HepG2 (cell line): ENCODE measurements around the gene PXK. TPM values are rescaled to one million over a fixed set of nuclear protein-coding genes. Genes with fewer than 3 reads are reported as not detected.

Source experiments
- ATM ChIP-seq: fragments of 450-650 bp; IDR thresholded peaks from 2 replicates; pipeline ENCODE4 v1.7.1; 2017; ENCODE audit warnings: mild to moderate bottlenecking, borderline replicate concordance
- CREBL2 ChIP-seq: sonication (generic); formaldehyde crosslinking; IDR thresholded peaks from 2 replicates; pipeline ENCODE4 v1.8.1; 2023; ENCODE audit warnings: missing genetic modification reagents, mild to moderate bottlenecking, borderline replicate concordance
- ESRRA ChIP-seq: sonication (generic); formaldehyde crosslinking; IDR thresholded peaks from 2 replicates; pipeline ENCODE4 v1.5.1; 2020; ENCODE audit warnings: mild to moderate bottlenecking, low read depth, missing genetic modification reagents
- FUBP1 ChIP-seq: sonication (generic); formaldehyde crosslinking; IDR thresholded peaks from 2 replicates; pipeline ENCODE4 v1.5.1; 2020; ENCODE audit warnings: missing genetic modification reagents, mild to moderate bottlenecking, borderline replicate concordance
- IRF2 ChIP-seq: IDR thresholded peaks from 2 replicates; pipeline ENCODE4 v1.6.1; 2018; ENCODE audit warnings: missing genetic modification reagents, missing compliant biosample characterization
- KAT7 ChIP-seq: IDR thresholded peaks from 2 replicates; pipeline ENCODE4 v1.6.1; 2018; ENCODE audit warnings: borderline replicate concordance, missing compliant biosample characterization
- KLF12 ChIP-seq: sonication (generic); formaldehyde crosslinking; IDR thresholded peaks from 2 replicates; pipeline ENCODE4 v1.4.0; 2020; ENCODE audit warnings: missing genetic modification reagents, borderline replicate concordance
- KLF6 ChIP-seq: IDR thresholded peaks from 2 replicates; pipeline ENCODE4 v1.8.0; 2016; ENCODE audit warnings: missing biosample characterization, missing genetic modification reagents
- MEF2D ChIP-seq: sonication (generic); formaldehyde crosslinking; IDR thresholded peaks from 2 replicates; pipeline ENCODE4 v1.5.1; 2020; ENCODE audit warnings: mild to moderate bottlenecking, missing genetic modification reagents
- MYPOP ChIP-seq: sonication (generic); formaldehyde crosslinking; IDR thresholded peaks from 2 replicates; pipeline ENCODE4 v1.8.1; 2023; ENCODE audit warnings: mild to moderate bottlenecking, moderate library complexity, missing genetic modification reagents
- PCBP1 ChIP-seq: fragments of 200-400 bp; formaldehyde crosslinking; IDR thresholded peaks from 2 replicates; pipeline ENCODE4 v1.6.1; 2017; ENCODE audit warnings: mild to moderate bottlenecking, low read depth, low read length, borderline replicate concordance
- USF2 ChIP-seq, 2 experiments: sonication (generic) in 1 of 2; formaldehyde crosslinking in 1 of 2; IDR thresholded peaks; 2 replicates each; pipeline versions ENCODE4 v1.5.1 to v1.6.1; 2011 to 2020; ENCODE audit warnings: borderline replicate concordance in 1 of 2, low read depth in 1 of 2, low read length in 1 of 2, mild to moderate bottlenecking in 1 of 2, missing genetic modification reagents in 1 of 2, moderate library complexity in 1 of 2
- ZFP82 ChIP-seq: sonication (generic); formaldehyde crosslinking; IDR thresholded peaks from 2 replicates; pipeline ENCODE4 v1.5.1; 2020; ENCODE audit warnings: mild to moderate bottlenecking, missing genetic modification reagents, borderline replicate concordance
- ZNF614 ChIP-seq: IDR thresholded peaks from 2 replicates; pipeline ENCODE4 v1.6.1; 2018; ENCODE audit warnings: missing biosample characterization, missing genetic modification reagents, inconsistent platforms, borderline replicate concordance
- ZNF766 ChIP-seq: sonication (generic); formaldehyde crosslinking; IDR thresholded peaks from 2 replicates; pipeline ENCODE4 v1.5.0; 2020; ENCODE audit warnings: missing genetic modification reagents, borderline replicate concordance
- ZNF782 ChIP-seq: sonication (generic); formaldehyde crosslinking; IDR thresholded peaks from 2 replicates; pipeline ENCODE4 v1.4.0; 2020; ENCODE audit warnings: missing genetic modification reagents, mild to moderate bottlenecking, borderline replicate concordance
- ZNF879 ChIP-seq: sonication (generic); formaldehyde crosslinking; IDR thresholded peaks from 2 replicates; pipeline ENCODE4 v1.8.1; 2023; ENCODE audit warnings: missing genetic modification reagents
- polyA plus RNA-seq, 8 experiments: library from polyadenylated mRNA; depleted of rRNA in 3 of 8; stranded (reverse) in 7 of 8; unstranded in 1 of 8; fragments of >200 nt; fragmentation: Illumina TruSeq in 4 of 8; extraction: Trizol in 4 of 8; gene quantifications; 2 replicates each; pipeline versions ENCODE4 v1.2.1 to v1.2.3, GENCODE V29; 2011 to 2016; ENCODE audit warnings: low read depth in 4 of 8, missing spikeins in 1 of 8, mixed read lengths in 1 of 8; ENCODE audit not compliant: insufficient read depth in 1 of 8
- total RNA-seq, 5 experiments: library from RNA; depleted of rRNA; stranded (reverse); fragments of >200 nt; fragmentation: Illumina TruSeq; extraction: Trizol; gene quantifications; 2 replicates each; pipeline ENCODE4 v1.2.3, GENCODE V29; 2016; ENCODE audit warnings: low read depth in 1 of 5

The PXK gene
- total and polyA plus RNA-seq, 2 of the 13 experiments (the other 11 are each of a cell fraction or from before 2014, with no cell fraction given) = 6.4 to 18.6 TPM

GRCh38 chr3:58433400-58434167, 100.9 kb downstream of the PXK start, which contains the start of gene PDHB (continued):
- TF ChIP-seq MYPOP (CRISPR knock-in tag) (no peak), KLF6 (peak; percentile 92), ZFP82 (CRISPR knock-in tag) (no peak), ZNF782 (CRISPR knock-in tag) (0 out of 2 replicates have a peak, but pooled peaks have one; percentile 75), FUBP1 (no peak; the same call in 1 of the 2 replicates), CREBL2 (CRISPR knock-in tag) (no peak; the same call in 1 of the 2 replicates), ZNF766 (CRISPR knock-in tag) (peak; percentile 97), ATM (no peak), KLF12 (CRISPR knock-in tag) (peak; percentile 80; the same call in 1 of the 2 replicates), ZNF614 (CRISPR knock-in tag) (peak; percentile 80; the same call in 1 of the 2 replicates), PCBP1 (peak; percentile 72), KAT7 (CRISPR knock-in tag) (peak; percentile 74; the same call in 1 of the 2 replicates), ESRRA (CRISPR knock-in tag) (no peak), IRF2 (CRISPR knock-in tag) (peak; percentile 66; the same call in 1 of the 2 replicates), MEF2D (CRISPR knock-in tag) (peak; percentile 60; the same call in 1 of the 2 replicates), USF2 (IDR thresholded peaks at IDR 0.05; ENCODE audit: low read depth, low read length) (no peak), USF2 (CRISPR knock-in tag; IDR thresholded peaks at IDR 0.05; ENCODE audit: borderline replicate concordance) (no peak), ZNF879 (CRISPR knock-in tag) (peak; percentile 95)
